SHP77 treated with DMSO at 0.1 percent for 48 hours (cell line): ENCODE measurements around the gene PSMD2.

Source experiments
- DNase-seq: peaks from one replicate; lab custom pipeline; 2025; lab: John Stamatoyannopoulos, UW

The PSMD2 gene

GRCh38 chr3:184316792-184317191, 17.8 kb downstream of the PSMD2 start:
- no peak for DNase-seq

- DNase-seq: no peak
These were observed 18.2 kb downstream of the PSMD2 start for GRCh38 chr3:184317201-184317600.

- DNase-seq: peak; percentile 3
These were observed 21.0 kb downstream of the PSMD2 start for GRCh38 chr3:184320104-184320445.

GRCh38 chr3:184321666-184322065, 22.6 kb downstream of the PSMD2 start:
- DNase-seq: no peak

- DNase-seq: no peak
These were observed 23.9 kb downstream of the PSMD2 start for GRCh38 chr3:184322731-184323487.

GRCh38 chr3:184323696-184324095, 24.7 kb downstream of the PSMD2 start:
- no peak for DNase-seq

- no peak for DNase-seq
These were observed 26.2 kb downstream of the PSMD2 start for GRCh38 chr3:184325269-184325668.

GRCh38 chr3:184325715-184326369, 26.8 kb downstream of the PSMD2 start:
- no peak for DNase-seq

GRCh38 chr3:184327171-184327570, 28.1 kb downstream of the PSMD2 start:
- DNase-seq: no peak

GRCh38 chr3:184328516-184328915, 29.5 kb downstream of the PSMD2 start:
- DNase-seq: no peak

- no peak for DNase-seq
These were observed 33.5 kb downstream of the PSMD2 start for GRCh38 chr3:184332370-184333090.

- no peak for DNase-seq
These were observed 34.1 kb downstream of the PSMD2 start for GRCh38 chr3:184333190-184333589.

GRCh38 chr3:184333700-184334099, 34.7 kb downstream of the PSMD2 start:
- DNase-seq: no peak

- no peak for DNase-seq
These were observed 35.6 kb downstream of the PSMD2 start for GRCh38 chr3:184334470-184335158.

- DNase-seq: no peak
These were observed 36.2 kb downstream of the PSMD2 start for GRCh38 chr3:184335291-184335660.

GRCh38 chr3:184335661-184336546, 36.9 kb downstream of the PSMD2 start:
- peak; percentile 17 for DNase-seq

- DNase-seq: peak; percentile 45
These were observed 37.7 kb downstream of the PSMD2 start for GRCh38 chr3:184336547-184337398.

GRCh38 chr3:184337399-184337714, 38.3 kb downstream of the PSMD2 start, which contains the start of gene FAM131A:
Gene FAM131A (plus strand): TSS chr3:184337600. CDS start chr3:184337631, 31 bp downstream.
- no peak for DNase-seq

GRCh38 chr3:184337981-184338380, 38.9 kb downstream of the PSMD2 start:
- DNase-seq: no peak

- DNase-seq: peak; percentile 83
These were observed 39.5 kb downstream of the PSMD2 start for GRCh38 chr3:184338511-184338945.

GRCh38 chr3:184339001-184339400, 40.0 kb downstream of the PSMD2 start:
- no peak for DNase-seq
